NCI-H1105 (cell line): ENCODE measurements around the gene PREX1.

ENCODE experiments used
- DNase-seq: peaks from one replicate; lab custom pipeline; 2025; lab: John Stamatoyannopoulos, UW

PREX1 gene

DNA sequence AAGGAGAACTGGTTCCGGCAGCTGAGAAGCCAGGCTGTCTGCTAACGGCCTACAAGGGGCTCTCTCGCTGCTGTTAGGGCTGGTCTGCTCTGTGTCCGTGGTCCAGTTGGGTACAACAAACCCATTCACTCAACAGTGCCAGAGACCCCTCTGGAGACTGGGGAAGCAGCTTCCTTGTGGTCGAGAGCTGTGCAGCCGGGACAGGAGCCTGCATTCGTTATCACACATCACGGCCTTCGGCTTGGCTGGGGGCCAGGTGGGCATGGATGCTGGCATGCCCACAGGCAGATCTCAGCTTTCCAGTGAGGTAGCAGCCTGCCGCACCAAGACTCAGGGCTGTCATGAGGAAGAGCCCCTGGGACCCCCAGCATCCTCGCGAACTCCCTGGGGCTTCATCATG, 124.7 kb downstream of the PREX1 start:
- DNase-seq, result no peak

DNA sequence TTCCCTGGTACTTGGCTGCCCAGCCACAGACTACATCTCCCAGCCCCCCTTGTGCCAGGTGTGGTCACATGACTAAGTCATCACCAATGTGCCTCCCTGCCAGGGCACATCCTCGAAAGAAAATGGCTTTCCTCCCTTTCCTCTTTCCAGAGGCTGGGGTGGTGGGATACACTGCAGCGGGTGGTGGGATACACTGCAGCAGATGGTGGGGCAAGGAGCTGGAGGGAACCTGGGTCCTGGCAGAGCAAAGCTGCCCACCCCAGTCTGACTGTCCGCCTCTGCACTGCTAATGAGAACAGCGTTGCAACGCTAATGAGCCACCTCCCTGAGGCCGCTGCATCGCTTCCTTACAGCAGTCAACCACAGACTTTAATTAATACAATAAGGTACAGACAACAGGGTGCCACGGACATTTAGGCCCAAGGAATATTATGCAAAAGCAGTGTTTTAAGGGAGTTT, 125.3 kb downstream of the PREX1 start:
- DNase-seq, result no peak

DNA sequence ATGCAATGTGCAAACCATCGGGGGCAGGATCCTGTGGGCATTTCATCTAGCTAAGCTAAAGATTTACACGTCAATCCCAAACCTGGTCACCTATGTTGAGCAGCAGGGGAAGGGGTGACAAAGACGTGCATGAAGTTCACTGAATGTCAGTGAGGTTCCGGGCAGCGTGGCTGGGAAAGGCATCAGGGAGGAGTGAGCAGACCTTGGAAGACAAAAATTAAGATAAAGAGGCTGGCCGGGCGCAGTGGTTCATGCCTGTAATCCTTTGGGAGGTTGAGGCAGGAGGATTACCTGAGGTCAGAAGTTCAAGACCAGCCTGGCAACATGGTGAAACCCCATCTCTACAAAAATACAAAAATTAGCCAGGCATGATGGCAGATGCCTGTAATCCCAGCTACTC, 126.1 kb downstream of the PREX1 start:
- no peak for DNase-seq

DNA sequence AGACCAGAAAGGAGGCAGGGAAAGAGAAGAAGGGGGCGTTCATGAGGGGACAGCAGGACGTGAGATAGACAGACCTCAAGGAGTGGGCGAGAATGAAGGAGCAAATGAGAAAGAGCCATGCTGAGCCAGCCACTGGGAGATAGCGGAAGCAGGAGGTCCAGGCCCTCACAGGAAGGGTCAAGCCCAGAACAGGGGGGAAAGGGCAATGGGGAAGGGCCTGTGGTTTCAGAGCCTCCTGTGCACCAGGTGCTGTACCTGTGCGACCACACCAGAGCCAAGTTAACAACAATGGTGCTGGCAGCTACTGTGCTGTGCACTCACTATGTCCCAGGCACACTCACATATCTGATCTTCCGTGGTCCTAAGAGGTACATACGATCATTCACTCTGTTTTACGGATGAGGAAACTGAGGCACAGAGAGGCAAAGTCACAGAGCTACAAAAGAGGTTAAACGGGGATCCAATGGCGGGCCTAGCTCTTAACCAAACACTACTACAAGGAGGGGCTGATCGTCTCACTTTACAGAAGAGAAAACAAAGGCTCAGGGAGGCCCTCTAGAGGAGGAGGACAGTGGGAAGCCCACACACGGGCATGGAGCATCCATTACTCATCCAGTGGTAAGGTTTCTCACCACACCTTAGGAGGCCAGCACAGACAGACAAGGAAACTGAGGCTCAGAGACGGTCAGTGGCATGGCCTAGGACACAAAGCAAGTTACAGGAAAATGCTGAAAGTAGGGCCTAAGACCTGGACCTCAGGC, 129.1 kb downstream of the PREX1 start:
- DNase-seq, result no peak

DNA sequence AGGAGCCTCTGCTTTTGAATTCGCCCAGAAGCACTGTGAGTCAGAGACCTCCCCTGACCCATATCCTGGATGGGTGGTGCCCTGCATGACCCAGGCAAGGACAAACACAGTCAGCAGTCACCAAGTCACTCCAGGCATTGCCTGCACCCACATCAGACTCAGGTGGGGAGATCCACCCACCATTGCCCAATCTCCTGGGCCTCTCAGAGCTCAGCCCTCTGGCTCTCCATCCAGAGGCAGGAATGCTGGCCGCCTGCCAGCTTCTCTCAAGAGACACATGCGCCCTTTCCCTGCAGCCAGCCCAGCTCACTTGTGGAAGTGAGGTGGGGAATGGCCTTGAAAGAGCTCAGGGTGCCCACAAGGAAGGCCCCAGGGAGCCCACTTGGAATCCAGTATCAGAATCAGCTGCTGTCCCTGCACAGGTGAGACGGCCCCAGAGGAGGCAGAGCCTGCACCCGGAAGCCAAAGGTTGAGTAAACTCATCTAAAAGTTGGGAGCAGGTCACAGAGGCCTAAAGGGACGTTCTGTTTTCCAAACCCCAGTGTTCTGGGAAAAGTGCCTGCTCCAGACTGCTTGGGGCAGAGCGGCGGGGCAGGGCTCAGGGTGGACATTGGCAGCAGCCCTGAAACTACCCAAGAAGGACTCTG, 129.8 kb downstream of the PREX1 start:
- peak; percentile 88 for DNase-seq

DNA sequence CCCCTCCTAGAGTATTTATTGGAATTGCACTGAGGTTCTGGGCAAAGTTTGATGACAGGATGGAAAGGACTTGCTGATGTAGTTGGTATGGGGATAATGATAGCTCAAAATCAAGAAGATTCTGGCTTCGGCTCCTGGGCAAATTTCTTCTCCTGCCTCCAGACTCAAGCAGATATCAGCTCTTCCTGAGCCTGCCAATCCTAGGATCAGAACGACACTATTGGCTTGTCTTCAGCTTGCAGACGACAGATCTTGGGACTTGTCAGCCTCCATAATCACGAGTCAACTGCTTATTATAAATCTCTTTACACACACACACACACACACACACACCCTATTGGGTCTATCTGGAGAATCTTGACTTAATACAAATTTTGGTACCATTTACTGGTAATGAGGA, 131.1 kb downstream of the PREX1 start:
- no peak for DNase-seq

DNA sequence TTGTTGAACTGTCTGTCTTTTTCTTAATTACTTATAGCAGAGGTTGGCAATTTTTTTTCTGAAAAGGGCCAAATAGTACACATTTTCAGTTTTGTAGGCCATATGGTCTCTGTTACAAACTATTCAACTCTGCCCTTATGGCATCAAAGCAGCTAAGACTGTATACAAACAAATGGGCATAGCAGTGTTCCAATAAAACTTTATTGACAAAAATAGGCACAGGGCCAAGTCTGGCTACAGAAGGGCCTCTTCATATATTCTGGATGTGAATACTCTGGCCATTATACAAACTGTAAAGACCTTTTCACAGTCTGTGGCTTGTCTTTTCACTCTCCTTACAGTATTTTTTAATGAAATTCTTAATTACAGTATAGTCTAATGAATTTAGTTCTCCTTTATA, 132.1 kb downstream of the PREX1 start:
- no peak for DNase-seq

DNA sequence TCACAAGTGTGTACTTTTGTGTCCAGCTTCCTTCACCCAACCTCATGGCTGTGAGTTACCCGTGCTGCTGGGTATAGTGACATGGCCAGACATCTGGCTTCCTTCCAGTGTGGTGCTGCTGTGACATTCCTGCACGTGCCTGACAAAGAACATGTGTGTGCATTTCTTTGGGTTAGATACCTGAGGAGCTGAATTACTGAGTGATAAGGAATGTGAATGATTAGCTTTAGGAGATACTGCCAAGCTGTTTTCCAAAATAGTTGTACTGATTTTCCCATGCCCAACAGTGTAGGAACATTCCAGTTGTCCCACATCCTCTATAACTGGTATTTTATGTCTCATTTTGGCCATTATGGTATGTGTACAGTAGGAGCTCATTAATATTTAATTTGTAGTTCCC, 132.5 kb downstream of the PREX1 start:
- no peak for DNase-seq

DNA sequence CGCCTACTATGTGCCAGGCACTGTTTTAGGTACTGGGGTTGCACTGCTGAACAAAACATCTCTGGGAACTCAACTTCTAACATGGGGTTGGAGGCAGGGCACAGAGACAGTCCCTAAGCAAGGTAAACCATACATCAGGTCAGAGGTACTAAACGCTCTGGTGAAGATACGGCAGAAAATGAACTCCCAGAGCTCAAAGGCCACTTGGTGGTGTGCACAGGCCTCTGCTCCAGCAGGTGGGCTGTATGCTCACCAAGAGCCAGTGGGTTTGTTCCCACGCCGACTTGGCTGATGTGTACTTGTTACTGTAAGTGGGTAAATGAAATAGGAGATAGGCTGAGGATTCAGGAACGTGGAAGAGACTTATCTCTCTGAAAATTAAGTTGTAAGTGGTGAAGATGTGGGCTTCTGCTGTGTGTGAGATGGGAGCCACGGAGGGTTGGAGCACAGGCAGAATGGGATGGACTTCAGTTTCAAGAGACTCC, 133.4 kb downstream of the PREX1 start:
- no peak for DNase-seq

DNA sequence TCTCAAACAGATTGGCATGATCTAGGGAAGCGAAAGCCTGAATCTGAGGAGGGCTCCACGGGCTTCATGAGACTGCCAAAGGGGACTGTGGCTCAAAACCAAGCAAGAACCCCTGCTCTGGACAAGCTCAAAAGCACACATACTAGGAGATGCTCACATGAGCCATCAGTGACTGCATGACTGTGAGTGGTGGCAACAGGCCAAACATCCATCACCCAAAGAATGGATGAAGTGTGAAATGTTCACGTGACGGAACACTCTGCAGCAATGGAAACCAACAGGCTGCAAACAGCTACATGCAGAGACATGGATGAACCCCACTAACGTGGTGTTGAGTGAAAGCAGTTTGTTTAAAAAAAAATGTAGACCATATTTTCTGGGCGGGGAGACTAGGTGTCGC, 136.3 kb downstream of the PREX1 start:
- peak; percentile 18 for DNase-seq

DNA sequence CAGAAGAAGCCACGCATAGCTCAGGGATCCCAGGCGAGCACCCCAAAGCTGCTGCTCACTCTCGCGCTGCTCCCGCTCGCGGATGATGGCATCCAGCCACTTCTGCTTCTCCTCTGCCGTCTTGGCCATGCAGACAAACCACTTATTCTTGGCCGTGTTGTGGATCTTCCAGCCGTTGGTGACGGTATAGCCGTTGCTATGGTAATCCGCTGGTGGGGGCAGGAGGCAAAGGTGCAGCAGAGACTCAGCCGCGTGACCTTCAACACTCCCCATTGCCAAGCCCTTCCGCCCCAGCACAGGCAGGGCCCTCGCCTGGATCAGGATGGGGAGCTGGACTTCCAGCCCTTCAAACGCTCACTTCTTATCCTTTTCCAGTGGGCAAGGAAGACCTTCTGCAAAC, 136.9 kb downstream of the PREX1 start:
- DNase-seq, result no peak

DNA sequence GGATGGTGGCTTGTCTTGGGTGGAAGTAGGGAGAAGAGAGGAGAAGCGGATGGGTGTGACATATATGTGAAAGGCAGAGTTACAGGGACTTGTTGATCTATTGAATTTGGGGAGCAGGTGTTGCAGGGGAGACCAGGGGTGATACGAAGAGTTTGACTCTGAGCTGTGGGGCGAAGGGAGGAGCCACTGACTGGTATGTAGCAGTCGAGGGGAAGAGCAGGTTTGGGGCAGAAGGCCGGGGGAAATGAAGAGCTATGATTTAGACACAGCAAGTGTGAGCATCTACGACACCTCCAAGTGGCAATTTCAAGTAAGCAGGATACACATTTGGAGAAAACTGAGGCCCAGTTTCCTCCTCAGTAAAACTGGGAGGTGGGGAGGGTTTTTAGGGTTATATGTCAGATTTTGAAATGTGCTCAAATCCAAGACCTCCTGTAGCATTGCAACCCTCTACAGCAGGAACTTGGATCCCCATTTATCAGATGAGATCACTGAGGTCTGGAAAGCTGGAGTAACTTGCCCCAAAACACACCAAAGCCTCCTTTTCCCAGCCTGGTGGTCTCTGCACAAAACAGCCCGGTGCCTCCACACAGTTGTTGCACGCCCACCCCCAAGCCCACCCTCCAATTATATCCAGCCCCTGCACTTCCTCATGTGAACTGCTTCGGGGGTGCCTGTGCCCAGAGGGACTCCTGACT, 137.8 kb downstream of the PREX1 start:
- no peak for DNase-seq

DNA sequence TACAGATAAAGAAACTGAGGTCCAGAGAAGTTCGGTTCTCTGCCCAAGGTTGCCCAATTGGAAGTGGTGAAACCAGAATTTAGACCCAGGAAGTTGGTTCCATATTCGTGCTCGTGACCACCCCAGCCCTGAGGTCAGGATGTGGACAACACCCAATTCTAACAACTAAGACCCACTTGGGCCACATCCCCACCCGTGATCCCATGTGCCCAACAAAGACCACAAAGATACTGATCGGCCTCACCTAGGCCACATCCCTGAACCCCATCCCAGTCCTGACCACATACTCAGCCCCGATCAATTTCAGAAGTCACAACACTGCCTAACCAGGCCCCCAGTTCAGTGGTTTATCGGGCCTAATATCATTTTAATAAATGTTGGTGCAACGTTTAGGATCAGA, 138.4 kb downstream of the PREX1 start:
- no peak for DNase-seq

DNA sequence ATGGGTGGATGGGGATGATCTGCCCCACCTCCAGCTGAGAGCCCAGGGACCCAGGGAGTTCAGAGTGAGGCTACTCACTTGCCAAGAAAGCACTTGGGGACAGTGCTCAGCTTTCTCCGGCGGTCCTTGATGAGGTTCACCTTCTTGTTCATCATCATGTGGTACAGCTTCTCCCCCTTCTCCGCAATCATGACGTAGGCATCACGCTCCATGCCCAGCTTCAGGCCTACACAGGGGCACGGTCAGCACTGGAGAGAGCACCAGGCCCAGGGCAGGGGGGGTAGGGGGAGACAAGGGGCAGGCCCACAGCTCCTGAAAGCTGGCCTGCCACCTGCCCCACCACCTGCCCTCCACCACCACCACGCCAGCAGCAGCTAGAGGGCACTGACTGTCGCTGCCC, 139.2 kb downstream of the PREX1 start:
- no peak for DNase-seq

DNA sequence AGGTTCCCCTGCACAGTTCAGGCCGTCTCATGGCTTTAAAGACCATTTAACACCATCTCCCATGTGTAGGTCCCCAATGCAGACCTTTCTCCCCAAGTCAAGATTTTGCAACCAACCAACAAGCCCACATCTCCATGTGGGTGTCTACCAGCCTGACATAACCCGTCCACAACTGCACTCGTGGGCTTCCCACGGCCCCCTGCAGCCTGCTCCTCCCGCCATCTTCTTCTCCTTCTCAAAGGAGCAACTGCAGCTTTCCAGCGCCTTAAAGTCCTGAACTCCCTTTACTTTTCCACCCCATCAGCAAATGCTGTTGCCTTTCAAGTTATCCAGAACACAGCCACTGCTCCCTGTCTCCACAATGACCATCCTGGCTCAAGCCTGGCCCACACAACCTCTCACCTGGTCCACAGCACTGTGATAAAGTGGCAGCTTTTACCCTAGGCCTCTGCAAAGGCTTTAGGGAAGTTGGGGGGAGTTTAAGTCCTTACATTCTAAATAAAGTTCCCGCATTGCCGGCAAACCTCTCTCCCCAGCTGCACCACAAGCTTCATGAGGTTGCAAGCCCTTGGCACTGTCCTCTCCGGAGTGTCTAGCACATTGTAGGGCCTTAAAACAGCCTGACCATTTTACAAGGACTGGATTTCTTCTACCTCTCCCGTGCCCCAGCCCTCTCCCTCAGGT, 140.5 kb downstream of the PREX1 start:
- no peak for DNase-seq

DNA sequence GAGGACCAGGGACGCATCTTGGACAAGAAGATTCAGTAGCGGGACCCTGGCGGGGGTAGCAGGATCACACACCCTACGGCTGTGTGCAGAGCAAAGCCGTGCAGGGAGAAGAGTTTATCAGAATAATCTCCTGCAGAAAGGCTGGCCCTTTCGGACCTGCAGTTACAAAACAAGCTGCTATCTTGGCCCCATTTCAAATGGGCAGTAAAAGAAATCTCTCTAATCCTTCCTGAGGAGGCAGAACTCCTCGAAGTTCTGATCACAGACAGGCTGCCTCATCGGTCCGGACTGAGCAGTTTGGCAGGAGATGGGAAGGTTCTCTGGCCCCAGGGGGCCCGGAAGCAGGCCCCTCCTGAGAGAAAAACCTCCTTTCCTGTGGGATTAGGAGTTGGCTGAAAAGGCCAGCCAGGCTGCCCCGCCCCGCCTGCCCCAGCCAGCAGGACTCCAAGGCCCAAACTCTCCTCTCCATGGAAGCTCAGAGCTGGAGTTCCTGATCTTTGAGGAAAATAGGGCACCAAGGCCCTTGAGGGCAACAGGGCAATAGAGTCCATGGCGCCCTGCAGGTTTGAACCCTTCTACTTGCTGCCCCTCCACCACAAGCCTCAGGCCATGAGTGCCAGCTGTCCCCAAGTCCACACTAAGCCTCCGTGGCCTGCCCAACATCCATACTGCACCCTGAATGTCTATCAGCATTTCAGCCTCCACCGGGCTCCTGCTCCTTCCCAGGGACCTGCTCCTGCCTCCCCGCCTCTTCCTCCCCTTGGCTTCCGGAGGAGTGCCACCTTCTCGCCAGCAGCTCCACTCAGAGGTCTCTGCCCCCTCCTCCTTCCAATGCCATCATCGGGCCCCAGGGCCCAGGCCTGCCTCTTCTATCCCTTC, 141.3 kb downstream of the PREX1 start:
- no peak for DNase-seq

DNA sequence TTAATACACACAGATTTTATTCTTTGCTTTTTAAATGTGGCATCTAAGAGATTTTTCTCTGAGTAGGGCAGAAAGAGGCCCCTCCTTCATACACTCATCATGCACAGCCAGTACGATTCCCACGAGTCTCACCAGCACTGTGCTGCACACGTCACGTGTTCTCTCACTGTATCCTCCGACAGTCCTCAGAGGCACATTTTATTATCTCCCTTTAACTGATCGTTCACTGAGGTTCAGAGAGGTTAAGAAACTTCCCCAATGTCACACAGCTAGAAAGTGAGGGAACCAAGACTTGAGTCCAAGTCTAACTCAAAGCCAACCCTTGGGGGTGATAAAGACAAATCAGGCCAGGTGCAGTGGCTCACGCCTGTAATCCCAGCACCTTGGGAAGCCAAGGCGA, 142.5 kb downstream of the PREX1 start:
- DNase-seq, result no peak

DNA sequence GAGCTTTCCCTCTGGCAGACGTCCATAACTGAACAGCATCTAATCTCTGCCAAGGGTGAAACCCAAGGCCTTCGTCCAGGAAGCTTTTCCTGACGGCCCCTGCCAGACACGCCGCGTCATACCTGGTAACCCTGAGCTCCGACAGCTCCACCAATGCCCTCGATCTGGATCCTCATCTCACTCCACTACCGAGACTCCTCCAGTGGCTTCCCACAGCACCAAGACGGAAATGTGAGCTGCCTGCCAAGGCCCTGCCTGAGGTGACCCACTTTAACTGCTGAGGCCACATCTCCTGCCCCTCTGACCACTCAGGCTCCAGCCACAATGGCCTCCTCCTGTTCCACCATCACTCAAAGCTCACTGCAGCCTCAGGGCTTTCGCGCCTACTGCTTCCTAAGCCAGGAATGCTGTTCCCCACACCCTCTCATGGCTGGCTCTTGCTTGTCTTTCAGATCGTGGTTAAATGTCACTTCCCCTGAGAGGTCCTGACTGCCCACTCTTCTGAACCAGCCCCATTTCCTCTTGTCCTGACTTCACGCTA, 143.2 kb downstream of the PREX1 start:
- no peak for DNase-seq

DNA sequence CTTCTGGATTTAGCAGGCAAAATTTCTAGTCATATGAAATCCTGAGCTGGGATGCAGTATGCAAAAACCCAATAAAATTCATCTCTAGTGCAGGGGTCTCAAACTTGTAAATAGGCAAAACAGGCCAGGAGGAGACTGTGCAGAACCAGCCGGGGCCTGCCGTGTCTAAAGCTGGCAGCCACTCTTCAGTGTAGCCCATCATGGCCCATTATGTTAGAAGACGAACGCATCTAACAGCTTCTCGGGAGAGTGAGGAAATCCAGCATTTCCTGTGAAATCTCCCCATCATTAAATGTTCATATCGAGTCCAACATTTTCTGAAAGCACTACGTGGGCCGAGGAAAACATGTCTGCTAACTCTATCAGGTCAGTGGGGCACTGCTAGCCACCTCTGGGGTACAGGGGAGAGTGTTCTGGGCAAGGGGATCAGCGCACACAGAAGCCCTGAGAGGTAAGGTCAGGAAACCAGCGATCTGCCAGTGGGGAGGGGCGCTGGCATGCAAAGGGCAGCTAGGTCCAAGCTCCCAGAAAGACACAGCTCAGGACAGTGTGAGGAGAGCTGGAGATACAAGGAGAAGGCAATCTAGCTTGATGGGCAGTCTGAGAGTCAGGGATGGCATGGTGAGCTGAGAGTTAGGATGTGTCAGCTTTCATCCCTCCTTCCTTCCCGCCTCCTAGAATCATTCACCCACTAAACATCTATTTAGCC, 144.2 kb downstream of the PREX1 start:
- no peak for DNase-seq

DNA sequence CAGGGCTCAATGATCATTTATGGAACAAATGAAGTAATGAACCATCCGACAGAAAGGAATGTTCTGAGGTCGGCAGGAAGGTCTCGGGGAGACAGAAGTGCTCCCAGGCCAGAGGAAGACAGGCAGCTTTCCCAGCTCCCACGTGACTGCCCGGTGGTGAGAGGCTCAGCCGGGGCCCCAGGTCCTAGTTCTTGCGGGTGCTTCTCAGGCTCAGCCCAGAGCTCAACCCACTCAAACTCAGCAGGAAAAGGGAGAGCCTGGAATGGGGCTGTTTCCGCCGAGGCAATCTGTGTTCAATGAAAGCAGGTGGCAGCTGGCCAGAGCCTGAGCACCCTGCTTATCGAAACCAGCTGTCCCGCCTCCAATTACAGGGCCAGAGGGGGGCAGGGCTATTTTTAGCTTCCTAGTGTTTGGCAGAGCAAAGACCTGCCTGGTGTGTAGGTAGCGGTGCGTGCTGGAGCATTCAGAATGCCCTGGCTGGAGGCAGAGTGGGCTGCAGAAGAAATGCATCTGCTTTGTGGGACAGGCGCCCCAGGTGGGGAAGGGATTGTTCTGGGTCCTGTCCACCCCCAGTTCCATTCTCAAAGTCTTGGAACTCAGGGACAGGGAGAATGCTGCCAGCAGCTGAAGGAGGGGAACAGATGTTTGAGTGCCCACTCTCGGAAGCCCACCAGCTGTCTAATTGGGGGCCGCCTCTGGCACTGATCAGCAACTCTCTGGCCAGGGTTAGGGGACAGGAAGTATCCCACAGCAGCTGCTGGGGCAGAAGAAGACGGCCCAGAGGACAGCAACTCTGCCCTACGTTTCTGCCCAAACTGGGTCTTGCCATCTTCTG, 145.1 kb downstream of the PREX1 start:
- peak; percentile 98 for DNase-seq
